SK-N-MC (cell line): Measurements from ENCODE around the gene MYO19.

Experiments
- EZH2 ChIP-seq: fragments of 200-600 bp; sonication (generic); IDR thresholded peaks from one replicate; pipeline ENCODE4 v1.6.1; 2017; ENCODE audit warnings: antibody characterized with exemption
- FOXP2 ChIP-seq: optimal IDR thresholded peaks from 2 replicates; pipeline ENCODE3; 2011; ENCODE audit warnings: mild to moderate bottlenecking, moderate library complexity; ENCODE audit not compliant: insufficient read depth; ENCODE audit errors: extremely low read length, control extremely low read depth
- POLR2AphosphoS5 ChIP-seq: IDR thresholded peaks from 2 replicates; pipeline ENCODE4 v1.6.1; 2012; ENCODE audit warnings: mild to moderate bottlenecking, low read depth, low read length, borderline replicate concordance

GRCh38 chr17:36496018-36496789 lies 38.5 kb downstream of the MYO19 start:
- TF ChIP-seq EZH2 (no peak), POLR2AphosphoS5 (no peak), FOXP2 (no peak)
